Spleen (tissue), 7 donors: Measurements from ENCODE around the gene TNNT2.

Experiments used
- POLR2A ChIP-seq, 3 donors: fragments of 450-650 bp; IDR thresholded peaks; one replicate each; pipeline ENCODE4 v1.5.1; 2017; ENCODE audit warnings: antibody characterized with exemption in 3 of 3, mild to moderate bottlenecking in 1 of 3
- TF ChIP-seq, protein P1 (sequence below), 11 experiments: fragments of 200-600 bp in 7 of 11; fragments of 450-650 bp in 4 of 11; sonication (generic) in 4 of 11; IDR thresholded peaks in 8 of 11; conservative IDR thresholded peaks in 3 of 11; 1 replicate in 7 of 11; 2 replicates in 4 of 11; pipeline versions ENCODE4 v1.4.0 to v1.8.0; 2016 to 2021; ENCODE audit warnings: antibody characterized with exemption in 11 of 11, inconsistent platforms in 4 of 11, mild to moderate bottlenecking in 1 of 11
- donor health status: DM: no; HTN: no; CAD: no; lungs with moderate emphysema.
- donor health status: DM: no; HTN: no; CAD: no.
- donor health status: DM: no; HTN: no; CAD: no.

DNA sequence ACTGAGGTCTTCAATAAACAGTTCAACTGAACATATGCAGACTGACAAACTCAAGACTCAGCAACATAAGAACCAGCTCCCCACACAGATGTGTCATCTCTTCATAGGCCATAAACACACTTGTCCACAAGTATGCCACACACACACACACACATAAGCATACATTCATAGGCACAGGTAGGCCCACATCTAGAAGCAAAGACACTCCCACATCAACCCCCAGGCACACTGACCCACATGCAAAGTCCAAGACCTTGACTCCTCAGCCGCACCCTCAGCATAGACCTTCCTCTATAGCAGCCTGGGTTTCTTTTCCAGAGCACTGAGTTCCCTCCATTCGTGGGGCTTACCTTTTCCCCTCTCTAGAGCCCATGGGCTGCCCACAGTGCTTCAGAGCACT lies 20.2 kb upstream of the TNNT2 start:
- TF ChIP-seq, protein P1, sequence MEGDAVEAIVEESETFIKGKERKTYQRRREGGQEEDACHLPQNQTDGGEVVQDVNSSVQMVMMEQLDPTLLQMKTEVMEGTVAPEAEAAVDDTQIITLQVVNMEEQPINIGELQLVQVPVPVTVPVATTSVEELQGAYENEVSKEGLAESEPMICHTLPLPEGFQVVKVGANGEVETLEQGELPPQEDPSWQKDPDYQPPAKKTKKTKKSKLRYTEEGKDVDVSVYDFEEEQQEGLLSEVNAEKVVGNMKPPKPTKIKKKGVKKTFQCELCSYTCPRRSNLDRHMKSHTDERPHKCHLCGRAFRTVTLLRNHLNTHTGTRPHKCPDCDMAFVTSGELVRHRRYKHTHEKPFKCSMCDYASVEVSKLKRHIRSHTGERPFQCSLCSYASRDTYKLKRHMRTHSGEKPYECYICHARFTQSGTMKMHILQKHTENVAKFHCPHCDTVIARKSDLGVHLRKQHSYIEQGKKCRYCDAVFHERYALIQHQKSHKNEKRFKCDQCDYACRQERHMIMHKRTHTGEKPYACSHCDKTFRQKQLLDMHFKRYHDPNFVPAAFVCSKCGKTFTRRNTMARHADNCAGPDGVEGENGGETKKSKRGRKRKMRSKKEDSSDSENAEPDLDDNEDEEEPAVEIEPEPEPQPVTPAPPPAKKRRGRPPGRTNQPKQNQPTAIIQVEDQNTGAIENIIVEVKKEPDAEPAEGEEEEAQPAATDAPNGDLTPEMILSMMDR (IDR thresholded peaks at IDR 0.05 in 8 of 11, conservative IDR thresholded peaks at IDR 0.05 in 3 of 11), result no peak
- TF ChIP-seq POLR2A (IDR thresholded peaks at IDR 0.05), result no peak
